ENCODE measurements around the gene BBS9.

BBS9 gene

DNA sequence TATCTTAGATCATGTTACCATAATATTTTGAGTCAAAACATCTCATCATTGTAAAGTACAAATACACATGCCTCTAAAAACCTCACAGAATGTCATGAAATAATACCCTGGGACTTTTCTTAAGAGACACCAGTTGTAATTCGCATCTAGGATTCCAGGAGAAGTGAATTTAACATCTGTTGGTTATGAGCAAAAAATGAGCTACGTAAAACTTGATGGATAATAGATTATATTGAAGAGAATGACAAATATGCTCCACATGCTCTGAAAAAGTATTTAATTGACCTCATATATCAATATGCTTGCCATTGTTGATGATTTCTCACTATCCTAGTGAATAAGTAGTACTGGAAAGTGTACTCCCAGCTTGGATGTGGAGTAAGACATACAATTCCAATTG lies 227.0 kb downstream of the BBS9 start:
- no peak for DNase-seq (ENCODE audit: low read depth, low spot score)

DNA sequence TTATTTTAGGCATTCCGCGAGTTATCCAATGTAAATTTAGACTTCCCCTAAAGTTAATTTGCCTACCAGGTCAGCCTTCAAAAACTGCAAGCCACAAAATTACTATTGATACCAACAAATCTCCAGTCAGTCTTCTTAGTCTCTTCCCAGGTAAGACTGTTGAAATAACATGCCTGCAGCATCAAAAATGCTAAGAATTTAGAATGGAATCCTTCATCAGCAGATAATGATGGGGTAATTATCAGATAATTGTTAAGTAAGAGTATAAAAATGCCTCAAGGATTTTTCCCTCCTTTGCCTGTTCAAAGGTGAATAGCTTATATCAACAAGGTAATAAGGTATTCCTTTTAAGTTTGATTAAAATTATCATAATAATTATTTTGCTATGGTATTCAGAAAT lies 228.5 kb downstream of the BBS9 start:
- DNase-seq (ENCODE audit: low read depth, low spot score): no peak

DNA sequence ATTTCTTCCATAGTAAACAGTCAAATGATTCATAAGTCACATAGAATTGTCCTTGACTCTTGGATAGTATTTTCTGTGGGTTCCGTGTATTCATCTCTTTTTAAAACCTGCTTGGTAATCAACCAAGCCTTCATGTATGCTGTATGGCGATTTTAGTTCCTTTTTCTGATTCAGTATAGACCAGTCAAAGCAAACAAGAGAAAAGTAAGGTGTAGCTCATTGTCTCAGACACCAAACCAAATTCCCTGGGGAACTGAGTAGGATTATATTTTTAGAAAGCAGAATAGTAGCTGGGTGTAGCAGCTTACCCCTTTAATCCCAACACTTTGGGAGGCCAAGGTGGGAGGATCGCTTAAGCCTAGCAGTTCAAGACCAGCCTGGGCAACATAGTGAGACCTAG lies 240.5 kb downstream of the BBS9 start:
- DNase-seq (ENCODE audit: low read depth, low spot score): no peak

DNA sequence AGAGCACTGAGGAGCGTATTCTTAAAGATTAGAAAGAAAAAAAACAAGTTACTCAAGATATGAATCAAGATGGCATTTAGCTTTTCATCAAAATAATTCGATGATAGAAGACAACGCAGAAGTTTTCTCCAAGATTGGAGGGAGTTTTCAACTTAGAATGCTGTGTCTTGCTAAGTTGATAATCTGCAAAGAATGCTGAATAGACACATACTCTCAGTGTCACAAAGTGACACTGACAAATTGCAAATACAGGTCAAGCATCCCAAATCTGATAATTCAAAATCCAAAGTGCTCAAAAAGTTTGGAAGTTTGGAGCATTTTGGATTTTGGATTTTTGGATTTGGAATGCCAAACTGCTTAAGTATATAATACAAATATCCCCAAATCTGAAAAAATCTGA lies 243.8 kb downstream of the BBS9 start:
- no peak for DNase-seq (ENCODE audit: low read depth, low spot score)

DNA sequence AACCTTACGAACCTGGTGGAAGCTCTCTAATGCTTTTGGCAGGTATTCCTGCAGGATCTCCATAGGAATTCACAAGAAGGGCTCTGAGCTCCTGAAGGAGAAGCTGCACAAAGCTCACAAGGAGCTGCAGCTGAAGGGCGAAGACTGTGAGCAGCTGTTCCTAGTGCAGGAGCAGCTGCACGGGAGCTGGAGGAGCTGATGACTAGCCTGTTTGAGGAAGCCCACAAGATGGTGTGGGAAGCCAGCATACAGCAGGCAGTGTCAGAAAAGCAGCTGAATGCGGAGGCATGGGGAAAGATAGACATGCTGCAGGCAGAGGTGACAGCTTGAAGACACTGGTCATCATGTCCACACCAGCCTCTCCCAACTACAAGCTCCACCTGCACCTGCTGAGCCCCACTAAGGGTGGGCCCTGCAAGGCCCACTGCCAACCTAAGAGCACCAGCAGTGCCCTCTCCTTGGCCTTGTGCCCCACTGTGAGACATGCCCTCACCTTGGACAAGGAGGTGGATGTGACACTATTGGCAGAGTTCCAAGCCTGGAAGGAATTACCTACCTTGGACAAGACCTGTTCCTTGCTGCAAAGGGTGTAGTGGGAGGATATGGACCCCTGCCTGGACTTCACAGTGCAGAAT lies 250.6 kb downstream of the BBS9 start:
- no peak for DNase-seq (ENCODE audit: low read depth, low spot score)

DNA sequence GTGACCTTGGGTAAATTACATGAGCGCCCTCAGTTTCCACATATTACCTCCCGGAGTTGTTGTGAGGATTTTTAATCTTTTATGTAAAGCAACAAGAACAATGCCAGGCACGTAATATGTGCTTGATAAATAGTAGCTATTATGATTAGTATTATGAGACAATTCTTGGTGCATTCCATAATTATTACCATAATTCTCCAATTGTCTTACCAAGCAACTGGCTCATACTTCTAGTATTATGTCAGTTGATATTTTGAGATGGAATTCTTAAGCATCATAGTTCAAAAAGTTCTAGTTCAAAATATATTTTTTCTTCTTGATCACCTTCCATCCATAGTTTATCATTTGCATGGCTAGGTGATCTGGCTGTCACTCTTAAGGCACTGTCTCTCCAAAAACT lies 259.0 kb downstream of the BBS9 start:
- DNase-seq (ENCODE audit: low read depth, low spot score): no peak

DNA sequence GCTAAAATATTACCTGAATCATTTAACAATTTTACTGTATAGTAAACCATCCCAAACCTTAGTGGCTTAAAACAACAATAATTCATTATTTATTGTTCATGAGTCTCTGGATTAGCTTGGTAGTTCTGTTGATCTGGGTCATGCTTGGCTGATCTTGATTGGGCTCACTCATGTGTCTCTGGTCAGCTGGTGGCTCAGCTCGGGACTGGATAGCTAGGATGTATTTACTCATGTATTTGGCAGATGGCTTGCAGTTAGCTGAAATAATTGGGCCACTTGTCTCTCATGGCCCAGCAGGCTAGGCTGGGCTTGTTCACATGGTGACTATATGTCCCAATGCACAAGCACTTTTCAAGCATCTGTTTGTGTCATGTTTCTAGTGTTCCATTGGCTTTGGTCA lies 262.8 kb downstream of the BBS9 start:
- no peak for DNase-seq (ENCODE audit: low read depth, low spot score)

DNA sequence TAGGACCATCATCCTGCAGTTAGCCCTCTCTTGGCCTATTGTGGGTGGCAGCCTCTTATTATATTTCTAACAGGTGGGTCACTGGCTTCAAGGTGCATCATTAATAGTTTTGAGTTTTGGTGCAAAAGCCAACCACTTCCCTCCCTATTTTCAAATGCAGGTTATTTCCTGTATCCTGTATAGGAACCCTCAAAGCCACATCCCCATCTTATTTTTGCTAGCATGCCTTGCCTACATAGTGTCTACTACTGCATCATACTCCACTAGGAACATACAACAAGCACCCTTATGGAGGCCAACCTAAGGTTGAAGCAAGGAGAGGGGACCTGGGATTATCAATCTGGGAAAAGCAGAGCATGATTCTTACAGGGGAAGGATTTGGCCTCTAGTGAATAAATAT lies 264.4 kb downstream of the BBS9 start:
- DNase-seq (ENCODE audit: low read depth, low spot score): no peak

DNA sequence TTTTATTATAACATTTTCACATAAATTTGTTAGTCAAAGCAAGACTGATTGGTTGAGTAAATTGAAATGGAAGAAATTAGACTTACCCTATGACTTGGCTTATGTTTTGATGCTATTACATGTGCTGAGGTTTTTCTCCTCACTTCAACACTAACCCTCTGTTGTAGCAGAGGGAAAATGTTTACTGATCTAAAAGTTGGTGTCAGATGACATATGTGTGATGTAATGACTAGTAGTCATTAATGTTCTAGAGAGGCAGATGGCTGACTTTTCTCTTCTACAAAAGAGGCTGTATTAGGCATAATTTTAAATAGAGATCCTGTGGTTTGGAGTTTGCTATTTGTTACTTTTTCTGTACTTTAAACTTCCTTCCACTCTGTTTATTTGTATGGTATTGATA lies 266.0 kb downstream of the BBS9 start:
- no peak for DNase-seq (ENCODE audit: low read depth, low spot score)

DNA sequence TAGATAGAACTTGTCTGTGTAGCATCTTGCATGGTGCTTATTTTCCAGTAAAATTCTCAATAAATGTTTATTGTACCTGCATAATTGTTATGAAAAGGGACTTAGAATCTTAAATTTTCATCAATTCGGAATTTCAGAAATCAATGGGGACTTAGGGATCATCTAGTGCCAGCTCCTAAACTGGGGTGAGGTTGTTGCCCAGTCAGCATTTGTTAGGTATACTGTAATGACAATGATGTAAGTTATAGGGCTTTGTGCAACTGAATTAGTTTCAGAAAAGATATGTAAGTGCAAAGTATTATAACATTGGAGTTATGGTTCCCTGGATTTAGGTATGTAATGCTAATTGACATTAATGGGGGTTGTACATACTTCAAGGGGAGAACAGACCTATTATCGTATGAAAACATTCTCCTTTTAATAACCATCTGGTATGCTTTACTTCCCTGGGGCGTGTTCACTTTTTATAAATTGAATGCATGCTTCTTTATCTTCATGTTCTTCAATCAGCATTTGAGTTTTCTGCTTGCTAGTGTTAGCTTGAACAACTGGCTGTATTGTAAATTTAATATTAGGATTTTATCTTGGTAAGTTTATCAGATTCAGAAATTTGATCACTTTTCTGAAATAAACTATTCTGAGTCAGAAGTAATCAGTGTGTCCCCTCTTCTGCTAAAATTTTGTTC lies 270.3 kb downstream of the BBS9 start:
- no peak for DNase-seq (ENCODE audit: low read depth, low spot score)

DNA sequence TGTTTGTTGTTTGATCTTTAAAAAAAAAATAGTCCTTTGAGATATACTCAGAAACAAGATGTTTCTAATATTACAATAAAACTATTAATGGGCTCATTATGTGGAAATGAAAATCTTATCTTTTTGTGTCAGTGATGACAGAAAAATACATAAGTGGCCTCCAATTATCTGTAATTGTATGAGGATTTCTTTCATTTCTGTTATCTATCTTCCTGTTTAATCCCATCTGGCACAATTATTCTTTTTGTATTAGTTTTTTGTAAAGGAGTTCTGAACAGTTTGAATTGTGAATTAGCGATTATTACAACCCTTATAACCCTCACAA lies 270.8 kb downstream of the BBS9 start:
- DNase-seq (ENCODE audit: low read depth, low spot score): no peak

DNA sequence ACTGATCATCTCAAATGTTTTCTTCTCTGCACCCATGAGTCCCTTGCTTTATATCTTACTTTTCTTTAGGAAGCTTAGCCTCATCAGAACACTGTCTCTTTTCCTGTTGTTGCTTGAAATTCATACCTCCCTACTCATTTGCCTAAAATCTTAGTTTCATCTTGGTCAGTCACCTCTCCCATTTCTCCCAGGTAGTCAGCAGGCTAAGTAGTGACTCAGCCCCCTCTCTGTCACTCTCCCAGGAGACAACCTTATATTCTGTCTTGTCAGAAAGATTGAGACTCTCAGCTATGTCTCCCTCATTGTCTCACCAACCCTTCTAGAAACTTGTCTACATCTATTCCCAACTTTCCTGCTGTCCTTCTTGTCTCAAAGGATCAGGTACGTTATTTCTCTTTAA lies 280.9 kb downstream of the BBS9 start:
- no peak for DNase-seq (ENCODE audit: low read depth, low spot score)

DNA sequence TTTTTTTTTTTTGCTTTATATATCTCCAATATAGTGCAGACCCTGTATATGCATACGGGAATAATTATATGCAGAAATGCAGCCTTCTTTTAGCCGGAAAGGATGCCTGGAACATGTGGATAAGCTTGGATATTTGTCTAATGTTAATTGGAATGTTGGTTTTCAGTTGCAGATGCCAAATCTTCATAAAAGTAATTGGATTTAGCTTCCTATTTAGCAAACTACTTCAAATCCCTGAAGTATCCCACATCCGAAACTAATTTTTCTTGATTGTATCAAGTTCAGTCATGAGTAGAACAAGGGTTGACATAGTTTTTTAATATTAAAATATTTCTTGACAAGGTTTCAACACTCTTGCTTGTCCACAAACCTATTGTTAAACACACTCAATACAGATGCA lies 281.7 kb downstream of the BBS9 start:
- DNase-seq (ENCODE audit: low read depth, low spot score): no peak

DNA sequence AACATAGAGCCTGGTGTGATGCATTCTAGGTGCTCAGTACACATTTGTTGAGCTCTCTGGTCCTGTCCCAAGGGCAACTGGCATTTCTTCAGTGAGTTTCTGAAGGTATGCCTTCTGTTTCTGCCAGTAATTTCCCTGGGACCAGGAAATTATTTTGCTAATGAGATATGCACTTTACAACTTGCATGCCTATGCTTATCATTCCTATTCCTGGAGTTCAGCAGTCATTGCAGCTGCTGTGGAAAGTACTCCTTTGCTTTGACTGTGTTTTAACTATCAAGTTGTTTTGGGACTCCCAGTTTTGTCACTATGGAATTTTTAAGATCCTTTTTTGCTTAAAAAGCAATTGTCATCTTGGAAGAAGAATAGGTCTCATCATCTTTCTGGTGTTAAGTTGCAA lies 283.0 kb downstream of the BBS9 start:
- no peak for DNase-seq (ENCODE audit: low read depth, low spot score)

DNA sequence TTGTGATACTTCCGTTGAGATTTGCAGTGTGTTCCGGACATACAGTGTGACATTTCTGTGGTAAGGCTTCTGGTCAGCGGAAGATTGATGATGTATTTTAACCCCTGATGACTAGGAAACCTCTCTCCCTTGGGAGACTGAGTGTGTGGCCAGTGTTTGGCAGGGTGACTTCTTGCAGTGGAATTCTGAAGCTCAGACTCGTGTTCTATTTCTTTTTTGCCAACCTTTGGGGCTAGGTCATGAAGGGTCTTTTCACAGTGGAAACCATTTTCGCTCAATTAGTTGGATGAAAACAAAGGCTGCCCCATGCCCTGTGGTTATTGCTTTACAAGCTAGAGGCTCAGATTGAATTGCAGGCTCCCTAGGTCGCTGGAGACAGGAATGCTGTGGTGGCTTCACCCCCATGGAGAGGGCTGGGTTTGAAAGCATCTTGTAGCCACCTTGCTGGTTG lies 288.9 kb downstream of the BBS9 start:
- peak; percentile 86 for DNase-seq (ENCODE audit: low read depth, low spot score)

DNA sequence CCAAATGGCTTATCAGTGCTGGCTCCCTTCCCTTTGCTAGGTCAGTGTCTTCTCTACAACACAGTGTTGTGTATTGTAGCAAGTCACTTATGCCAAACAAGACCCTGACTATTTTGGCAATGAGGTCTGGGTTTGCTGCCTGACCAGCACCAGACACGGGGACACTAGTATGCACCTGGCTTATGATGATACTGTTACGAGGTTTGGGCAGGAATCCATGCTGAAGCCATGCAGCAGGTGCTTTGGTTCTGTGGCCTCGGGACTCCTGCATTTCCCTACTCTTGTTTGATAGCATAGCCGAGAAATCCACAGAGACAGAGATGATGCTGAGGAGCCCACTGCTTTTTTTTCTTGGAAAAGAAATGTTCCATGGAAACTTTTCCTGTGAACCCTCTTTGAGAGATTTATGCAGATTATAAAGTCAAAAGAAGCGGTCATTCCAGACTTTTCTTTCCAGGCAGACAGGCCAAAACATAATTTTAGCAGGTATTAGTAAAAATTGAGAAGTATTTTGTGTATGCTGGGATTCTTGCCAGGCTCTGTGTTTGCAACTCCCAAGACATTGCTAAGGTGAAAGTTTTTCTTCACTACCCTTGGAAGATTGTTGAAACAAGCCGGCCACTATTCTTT lies 291.1 kb downstream of the BBS9 start:
- DNase-seq (ENCODE audit: low read depth, low spot score): no peak

DNA sequence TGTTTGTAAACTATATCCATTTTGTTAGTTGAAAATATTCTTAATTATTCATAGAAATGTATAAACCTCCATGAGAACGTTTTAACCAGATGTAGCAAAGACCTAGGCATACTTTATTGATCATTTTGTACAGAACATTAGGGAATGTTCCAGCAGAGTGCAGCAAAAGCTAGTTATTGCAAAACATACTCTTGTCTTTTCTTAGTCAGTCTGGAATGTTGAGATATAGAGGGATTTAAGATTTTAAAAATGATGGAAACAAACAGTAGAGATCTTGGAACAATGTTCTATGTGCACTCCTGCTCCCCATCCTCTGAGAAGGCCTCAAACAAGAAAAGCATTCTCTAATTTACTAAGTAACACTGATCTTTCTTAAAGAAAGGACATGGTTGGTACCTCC lies 292.1 kb downstream of the BBS9 start:
- DNase-seq (ENCODE audit: low read depth, low spot score): no peak

DNA sequence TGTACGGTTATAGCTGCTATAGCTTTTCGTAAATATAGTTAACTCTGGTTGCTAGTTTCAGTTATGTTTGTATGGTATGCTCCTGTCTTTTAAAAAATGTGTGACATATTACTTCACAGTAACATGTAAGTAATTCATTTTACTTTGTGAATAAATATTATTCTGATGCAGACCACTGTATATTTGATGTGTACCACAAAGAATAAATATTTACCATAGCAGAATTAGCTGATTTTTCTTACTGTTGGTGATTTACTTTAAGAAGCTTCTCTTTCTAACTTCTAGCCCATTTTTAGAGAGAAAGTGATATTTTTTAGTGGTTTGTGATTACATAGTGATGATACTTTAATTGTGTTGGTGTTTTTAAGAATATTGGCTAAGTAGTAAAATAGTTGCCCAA lies 292.8 kb downstream of the BBS9 start:
- no peak for DNase-seq (ENCODE audit: low read depth, low spot score)

DNA sequence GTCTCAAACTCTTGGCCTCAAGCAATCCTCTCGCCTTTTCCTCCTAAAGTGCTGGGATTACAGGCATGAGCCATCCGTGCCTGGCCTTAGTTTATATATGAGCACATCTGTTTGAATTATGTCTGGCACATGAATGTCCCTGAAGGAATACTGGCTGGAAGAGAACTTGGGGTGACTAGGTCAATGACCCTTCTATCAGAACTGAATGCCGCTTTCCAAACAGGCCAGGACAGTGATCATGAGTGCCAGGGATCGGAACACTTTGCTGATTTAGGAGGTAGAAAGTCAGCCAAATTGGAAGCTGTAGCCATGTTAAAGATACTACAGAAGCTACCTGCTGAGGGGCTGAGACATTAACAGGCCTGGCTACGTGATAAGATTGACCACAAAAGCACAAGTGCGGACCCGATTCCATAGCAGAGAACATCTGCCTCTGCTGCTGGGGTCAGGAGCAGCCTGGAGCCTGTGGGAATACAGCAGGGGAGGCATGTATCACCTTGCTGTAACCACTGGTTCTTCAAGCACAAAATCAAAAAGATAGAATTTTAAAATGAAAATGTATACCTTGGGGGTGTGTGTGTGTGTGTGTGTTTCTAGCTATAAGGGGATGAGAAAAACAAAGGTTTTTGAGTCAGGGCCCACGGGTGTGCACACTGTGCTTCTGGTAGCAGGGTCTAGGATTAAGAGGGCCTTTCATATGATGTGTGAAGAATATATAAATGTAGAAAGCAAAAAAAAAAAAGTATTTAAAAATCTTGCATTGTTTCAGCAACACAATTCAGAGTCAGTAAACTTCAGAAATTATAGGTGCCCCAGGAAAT lies 293.7 kb downstream of the BBS9 start:
- DNase-seq (ENCODE audit: low read depth, low spot score): no peak

DNA sequence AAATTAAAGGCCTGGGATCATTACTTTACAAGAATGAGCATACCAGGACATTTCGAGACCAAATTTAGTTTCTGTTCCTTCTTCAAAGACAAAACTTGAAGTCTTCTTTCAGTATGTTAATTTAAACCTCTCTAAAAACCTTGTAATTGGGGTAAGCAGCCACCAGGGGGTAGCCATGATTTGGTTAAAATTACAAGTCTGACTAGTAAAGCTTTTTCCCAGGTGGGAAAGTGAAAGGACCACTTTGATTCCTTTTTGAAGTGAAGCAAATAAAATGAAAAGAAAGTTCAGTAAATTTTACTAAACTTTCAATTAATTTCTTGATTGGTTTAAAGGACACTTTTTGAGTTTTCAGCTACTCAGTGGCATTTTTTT lies 294.3 kb downstream of the BBS9 start:
- no peak for DNase-seq (ENCODE audit: low read depth, low spot score)

DNA sequence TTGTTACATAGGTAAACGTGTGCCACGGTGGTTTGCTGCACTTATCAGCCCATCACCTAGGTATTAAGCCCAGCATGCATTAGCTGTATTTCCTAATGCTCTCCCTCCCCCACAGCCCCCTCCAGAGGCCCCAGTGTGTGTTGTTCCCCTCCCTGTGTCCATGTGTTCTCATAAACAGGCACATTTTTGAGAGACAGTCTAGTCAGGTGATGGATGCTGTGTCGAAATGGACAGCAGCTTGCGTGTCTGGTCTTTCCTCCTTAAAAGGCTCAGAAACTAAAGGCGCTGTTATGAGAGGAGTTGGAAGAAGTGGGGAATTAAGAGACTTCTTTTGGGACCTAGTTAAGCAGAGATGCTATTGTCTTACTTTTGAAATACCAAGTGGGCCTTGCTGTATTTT lies 296.0 kb downstream of the BBS9 start:
- no peak for DNase-seq (ENCODE audit: low read depth, low spot score)

DNA sequence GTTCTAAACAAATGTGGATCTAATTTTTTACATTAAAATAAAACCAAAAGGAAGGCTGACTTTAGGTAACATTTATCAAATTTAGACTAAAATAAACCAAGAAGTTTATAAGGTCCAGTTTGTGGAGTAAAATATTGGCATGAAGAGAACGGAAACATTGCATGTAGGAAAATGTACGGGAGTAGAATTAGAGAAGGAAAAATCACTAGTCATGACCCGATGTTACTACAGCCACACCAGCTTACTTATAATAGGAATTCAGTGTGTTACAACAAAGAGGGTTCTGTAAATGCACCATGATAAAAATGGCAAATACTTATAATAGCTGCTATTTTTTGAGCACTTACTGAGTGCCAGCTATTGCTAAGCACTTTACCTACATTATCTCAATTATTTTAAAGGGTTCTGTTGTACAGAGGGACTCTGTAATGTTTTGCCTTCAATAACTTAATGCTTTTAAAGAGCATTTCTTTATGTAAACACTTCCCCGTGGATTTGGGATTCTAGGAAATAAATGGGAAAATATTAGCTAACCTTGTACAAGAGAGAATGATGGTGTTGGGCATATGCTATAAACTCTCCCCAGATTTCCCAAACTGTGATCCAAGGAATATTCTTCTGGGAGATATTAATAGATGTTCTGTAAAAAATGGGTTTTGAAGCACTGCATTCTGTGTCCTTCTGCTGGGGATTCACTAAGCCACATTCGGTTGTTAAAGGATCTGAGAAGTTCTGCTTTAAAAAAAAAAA lies 296.7 kb downstream of the BBS9 start:
- DNase-seq (ENCODE audit: low read depth, low spot score): no peak
